GM21526 (cell line): ENCODE results near the gene ROMO1.
"Not testable (repeated sequence)": the region's sequence is repeated elsewhere in the genome, so short reads cannot be mapped to it uniquely, and the experiment has no call there.

ENCODE experiments used
- ATAC-seq: cut with Tn5 transposase; IDR thresholded peaks from one replicate; pipeline ENCODE4 v1.9.1; 2021; ENCODE audit warnings: moderate library complexity; ENCODE audit not compliant: unreplicated experiment, low FRiP score

The ROMO1 gene

GRCh38 chr20:35744492-35744841 is 45.3 kb downstream of the ROMO1 start:
- not testable (repeated sequence) for ATAC-seq
